Left ventricle myocardium inferior (tissue), 1 donor: ENCODE results near the gene PNMA6F. TPM values are rescaled to one million over a fixed set of nuclear protein-coding genes. Genes with fewer than 3 reads are reported as not detected.

Source experiments
- DNase-seq: peaks from one replicate; pipeline ENCODE4 v3.0.0-alpha.2; 2020
- H3K27ac ChIP-seq: fragments of 200-600 bp; replicated peaks from 2 replicates; pipeline ENCODE4 v1.8.0; 2021
- H3K27me3 ChIP-seq: fragments of 200-600 bp; 2 replicates; pipeline ENCODE4 v1.8.0; 2021; ENCODE audit warnings: low read depth
- H3K36me3 ChIP-seq: fragments of 200-600 bp; 2 replicates; pipeline ENCODE4 v1.8.0; 2021
- H3K4me1 ChIP-seq: fragments of 200-600 bp; 2 replicates; pipeline ENCODE4 v1.8.0; 2021
- H3K4me3 ChIP-seq: fragments of 200-600 bp; 2 replicates; pipeline ENCODE4 v1.8.0; 2021; ENCODE audit warnings: mild to moderate bottlenecking, moderate library complexity
- H3K9me3 ChIP-seq: fragments of 200-600 bp; replicated peaks from 2 replicates; pipeline ENCODE4 v1.8.0; 2021
- intact Hi-C: fragments of 100-400 bp; cut with micrococcal nuclease; formaldehyde crosslinking; loops from one replicate; pipeline ENCODE4 v1.11.0; 2022
- total RNA-seq: library from RNA; stranded (reverse); fragmentation: NEBNext Ultra II Directional; extraction: Animal tissue kit (Norgen Biotek cat#: 25700); gene quantifications from one replicate; pipeline ENCODE4 v1.2.1, GENCODE V29; 2021
- TF ChIP-seq, protein P1 (sequence below): fragments of 200-600 bp; IDR thresholded peaks from 2 replicates; pipeline ENCODE4 v1.8.0; 2021; ENCODE audit warnings: antibody characterized with exemption, mild to moderate bottlenecking, borderline replicate concordance
- donor health status: DM: no; HTN: yes; CAD: no; lungs with severe emphysema.

Gene PNMA6F
- total RNA-seq, 1 donor from 2014 or later: not detected

DNA sequence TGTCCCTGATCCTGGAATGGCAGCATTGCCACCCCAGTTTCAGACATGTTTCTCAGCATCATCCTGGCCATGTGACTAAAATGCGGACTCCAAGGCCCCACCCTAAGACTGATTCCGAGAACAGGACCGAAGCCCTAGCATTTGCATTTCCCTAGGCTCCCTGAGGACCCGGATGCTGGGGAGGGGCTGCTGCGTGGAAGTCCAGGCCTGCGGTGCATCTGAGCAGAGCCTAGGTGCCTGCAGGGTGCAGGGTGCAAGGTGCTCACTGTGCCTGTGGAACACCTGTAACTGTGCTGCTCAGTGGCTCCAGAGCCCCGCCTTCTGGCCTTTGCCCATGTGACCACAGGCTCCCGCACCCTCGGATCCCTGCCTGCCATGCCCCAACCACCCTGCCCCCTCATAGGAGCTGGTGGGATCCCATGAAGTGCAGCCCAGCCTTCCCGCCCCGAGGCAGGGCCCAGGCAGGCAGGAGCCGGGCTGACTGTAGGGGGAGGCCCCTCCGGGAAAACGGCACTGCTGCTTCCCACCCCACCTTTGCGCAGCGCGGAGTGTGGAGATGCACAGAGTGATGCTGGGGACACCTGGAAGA, 14.9 kb downstream of the PNMA6F start:
- TF ChIP-seq, protein P1, sequence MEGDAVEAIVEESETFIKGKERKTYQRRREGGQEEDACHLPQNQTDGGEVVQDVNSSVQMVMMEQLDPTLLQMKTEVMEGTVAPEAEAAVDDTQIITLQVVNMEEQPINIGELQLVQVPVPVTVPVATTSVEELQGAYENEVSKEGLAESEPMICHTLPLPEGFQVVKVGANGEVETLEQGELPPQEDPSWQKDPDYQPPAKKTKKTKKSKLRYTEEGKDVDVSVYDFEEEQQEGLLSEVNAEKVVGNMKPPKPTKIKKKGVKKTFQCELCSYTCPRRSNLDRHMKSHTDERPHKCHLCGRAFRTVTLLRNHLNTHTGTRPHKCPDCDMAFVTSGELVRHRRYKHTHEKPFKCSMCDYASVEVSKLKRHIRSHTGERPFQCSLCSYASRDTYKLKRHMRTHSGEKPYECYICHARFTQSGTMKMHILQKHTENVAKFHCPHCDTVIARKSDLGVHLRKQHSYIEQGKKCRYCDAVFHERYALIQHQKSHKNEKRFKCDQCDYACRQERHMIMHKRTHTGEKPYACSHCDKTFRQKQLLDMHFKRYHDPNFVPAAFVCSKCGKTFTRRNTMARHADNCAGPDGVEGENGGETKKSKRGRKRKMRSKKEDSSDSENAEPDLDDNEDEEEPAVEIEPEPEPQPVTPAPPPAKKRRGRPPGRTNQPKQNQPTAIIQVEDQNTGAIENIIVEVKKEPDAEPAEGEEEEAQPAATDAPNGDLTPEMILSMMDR: no peak

DNA sequence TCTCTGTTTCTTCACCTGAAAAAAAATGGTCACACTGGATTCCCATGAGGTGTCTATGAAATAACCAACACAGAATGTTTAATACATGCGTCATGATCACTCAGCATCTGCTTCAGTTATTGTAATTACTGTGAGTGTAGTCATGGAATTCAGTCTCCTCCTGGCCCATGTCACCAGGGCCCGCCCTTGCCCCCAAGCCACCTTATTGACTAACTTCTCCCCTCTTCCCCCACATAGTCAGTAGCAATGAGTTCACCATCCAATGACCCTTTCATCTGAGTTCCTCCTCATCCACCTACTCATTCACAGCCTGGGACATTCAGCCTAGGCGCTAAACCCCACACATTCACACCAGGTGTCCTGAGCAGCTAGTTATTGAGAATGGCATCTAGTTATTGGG, 15.6 kb downstream of the PNMA6F start:
- no peak overlapping the region for H3K4me3 ChIP-seq
- TF ChIP-seq, protein P1: no peak
- no peak overlapping the region for H3K27ac ChIP-seq
- intact Hi-C loops: no loop called here
- H3K27me3 ChIP-seq: no peaks in the 10 kb centered on the region
- no peaks in the 10 kb centered on the region for H3K4me1 ChIP-seq
- no peak for DNase-seq
- no peaks in the 10 kb centered on the region for H3K36me3 ChIP-seq
- H3K9me3 ChIP-seq: no peaks in the 10 kb centered on the region

More for the DNA sequence above, 14.9 kb downstream of the PNMA6F start:
- H3K4me1 ChIP-seq: no peaks in the 10 kb centered on the region
- H3K27ac ChIP-seq: no peak overlapping the region
- H3K36me3 ChIP-seq: no peaks in the 10 kb centered on the region
- H3K9me3 ChIP-seq: no peaks in the 10 kb centered on the region
- intact Hi-C loops: no loop called here
- H3K27me3 ChIP-seq: no peaks in the 10 kb centered on the region
- DNase-seq: no peak
- H3K4me3 ChIP-seq: no peak overlapping the region

DNA sequence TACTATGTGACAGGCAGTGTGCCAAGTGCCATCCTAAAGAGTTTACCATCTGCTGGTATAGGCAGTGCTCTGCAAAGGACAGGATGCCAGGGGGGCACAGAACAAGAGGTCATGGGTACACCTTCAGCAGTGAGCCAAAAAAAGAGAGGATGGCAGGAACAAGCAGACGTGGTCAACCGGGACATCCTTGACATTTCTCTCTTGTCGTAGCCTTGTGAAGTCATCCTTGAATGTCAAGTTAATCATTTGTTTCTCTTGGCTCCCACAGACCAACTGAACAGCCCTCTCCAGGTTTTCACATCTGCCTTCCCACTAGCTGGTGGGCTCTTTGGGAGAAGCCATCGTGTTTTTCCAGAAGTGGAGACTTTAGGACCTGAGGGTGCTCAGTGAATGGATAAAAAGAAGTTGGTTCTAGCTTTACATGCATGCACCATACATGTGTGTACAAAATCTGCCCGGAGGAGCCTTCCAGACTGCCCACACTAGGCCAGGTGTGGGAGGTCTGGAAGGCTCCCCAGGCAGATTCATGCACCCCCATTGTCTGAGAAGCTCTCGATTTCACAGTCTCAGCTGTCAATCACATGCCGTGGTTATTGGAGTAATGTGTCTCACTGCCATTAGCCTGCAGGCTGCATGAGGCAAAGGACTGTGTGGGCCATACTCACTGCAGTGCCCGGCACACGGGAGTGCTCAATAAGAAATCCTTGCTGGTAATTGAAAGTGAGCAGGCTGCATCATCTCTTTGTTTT, 16.4 kb downstream of the PNMA6F start:
- intact Hi-C loops: no loop called here
- TF ChIP-seq, protein P1: no peak
- no peak for DNase-seq
- Histone ChIP-seq H3K9me3 (no peaks in the 10 kb centered on the region), H3K4me1 (no peaks in the 10 kb centered on the region), H3K27ac (no peak overlapping the region), H3K36me3 (no peaks in the 10 kb centered on the region), H3K4me3 (no peak overlapping the region), H3K27me3 (no peaks in the 10 kb centered on the region)

DNA sequence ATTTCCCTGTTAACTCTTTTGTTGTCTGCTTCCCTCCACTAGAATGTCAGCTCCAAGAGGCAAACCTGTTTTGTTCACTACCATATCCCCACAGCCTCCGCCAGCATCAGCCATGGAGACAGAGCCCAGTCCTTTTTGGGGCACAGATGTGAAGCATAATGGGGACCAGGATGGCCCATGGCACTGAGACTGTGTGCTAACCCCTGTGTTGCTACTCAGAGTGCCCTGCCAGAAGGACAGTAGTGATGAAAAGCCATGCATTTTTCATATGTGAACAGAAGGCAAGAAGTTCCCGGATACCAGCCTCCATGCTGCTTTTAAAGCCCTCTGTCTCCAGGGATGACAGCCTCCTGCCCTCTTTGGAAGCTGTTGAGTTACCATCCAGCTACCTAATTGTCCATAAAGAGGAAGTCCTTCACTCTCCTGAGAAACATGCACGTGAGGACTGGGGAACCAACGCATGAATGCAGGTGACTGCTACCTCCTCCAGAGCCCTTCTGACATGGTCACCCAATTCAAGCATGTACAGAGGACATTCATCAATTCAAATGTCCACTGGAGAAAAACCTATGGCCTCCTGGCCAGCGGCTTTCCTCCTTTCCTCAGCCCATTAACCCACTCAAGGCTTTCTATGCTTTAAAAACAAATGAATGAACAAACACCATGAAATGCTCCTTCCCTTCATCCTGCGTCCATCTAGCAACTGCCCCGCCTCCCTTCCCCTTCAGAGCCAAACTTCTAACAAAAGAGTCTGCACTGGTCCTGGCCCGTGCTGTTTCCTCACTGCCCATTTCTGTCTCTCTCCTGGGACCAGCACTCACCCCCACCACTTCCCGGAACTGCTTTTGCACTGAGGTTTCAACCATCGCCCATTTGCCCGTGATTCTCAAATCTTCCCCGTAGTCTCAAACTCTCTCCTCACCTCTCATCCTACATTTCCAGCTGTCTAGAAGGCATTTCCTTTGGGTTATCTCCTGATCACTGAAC, 18.0 kb downstream of the PNMA6F start:
- Histone ChIP-seq H3K9me3 (no peaks in the 10 kb centered on the region), H3K27ac (no peak overlapping the region), H3K4me1 (no peaks in the 10 kb centered on the region), H3K27me3 (no peaks in the 10 kb centered on the region), H3K36me3 (no peaks in the 10 kb centered on the region), H3K4me3 (no peak overlapping the region)
- DNase-seq: no peak
- TF ChIP-seq, protein P1: no peak
- intact Hi-C loops: no loop called here

DNA sequence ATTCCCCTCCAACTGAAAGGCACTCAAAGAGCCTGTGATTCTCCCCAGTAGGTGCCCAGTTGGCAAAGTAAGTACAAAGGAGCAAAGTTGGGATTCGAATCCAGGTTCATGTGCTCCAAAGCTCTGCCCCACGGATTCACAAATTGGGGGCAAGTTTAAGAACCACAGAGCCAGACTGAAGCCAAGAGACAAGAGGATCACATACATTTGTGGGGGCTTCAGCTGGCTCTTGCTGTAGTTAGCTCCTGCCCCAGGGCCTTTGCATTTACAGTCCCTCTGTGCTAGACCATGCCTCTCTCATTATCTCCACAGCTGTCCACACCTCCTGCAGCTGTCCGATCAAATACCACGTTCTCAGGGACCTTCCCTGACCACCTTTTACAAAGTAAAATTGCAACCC, 18.8 kb downstream of the PNMA6F start:
- no peak overlapping the region for H3K27ac ChIP-seq
- H3K4me3 ChIP-seq: no peak overlapping the region
- TF ChIP-seq, protein P1: no peak
- no peaks in the 10 kb centered on the region for H3K36me3 ChIP-seq
- intact Hi-C loops: no loop called here
- H3K9me3 ChIP-seq: no peaks in the 10 kb centered on the region
- DNase-seq: no peak
- H3K4me1 ChIP-seq: no peaks in the 10 kb centered on the region
- H3K27me3 ChIP-seq: no peaks in the 10 kb centered on the region
